ENCODE results near the gene BFAR.
"Not testable (repeated sequence)": the region's sequence is repeated elsewhere in the genome, so short reads cannot be mapped to it uniquely, and the experiment has no call there.

Gene BFAR

DNA sequence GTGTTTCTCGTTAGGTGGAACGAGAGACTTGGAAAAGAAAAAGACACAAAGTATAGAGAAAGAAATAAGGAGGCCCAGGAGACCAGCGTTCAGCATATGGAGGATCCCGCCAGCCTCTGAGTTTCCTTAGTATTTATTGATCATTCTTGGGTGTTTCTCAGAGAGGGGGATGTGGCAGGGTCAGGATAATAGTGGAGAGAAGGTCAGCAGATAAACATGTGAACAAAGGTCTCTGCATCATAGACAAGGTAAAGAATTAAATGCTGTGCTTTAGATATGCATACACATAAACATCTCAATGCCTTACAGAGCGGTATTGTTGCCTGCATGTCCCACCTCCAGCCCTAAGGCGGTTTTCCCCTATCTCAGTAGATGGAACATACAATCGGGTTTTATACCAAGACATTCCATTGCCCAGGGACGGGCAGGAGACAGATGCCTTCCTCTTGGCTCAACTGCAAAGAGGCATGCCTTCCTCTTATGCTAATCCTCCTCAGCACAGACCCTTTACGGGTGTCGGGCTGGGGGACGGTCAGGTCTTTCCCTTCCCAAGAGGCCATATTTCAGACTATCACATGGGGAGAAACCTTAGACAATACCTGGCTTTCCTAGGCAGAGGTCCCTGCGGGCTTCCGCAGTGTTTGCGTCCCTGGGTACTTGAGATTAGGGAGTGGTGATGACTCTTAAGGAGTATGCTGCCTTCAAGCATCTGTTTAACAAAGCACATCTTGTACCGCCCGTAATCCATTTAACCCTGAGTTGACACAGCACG is 3.6 kb downstream of the BFAR start:
- DNase-seq = peak in 1 of 3 experiments; percentile 32

DNA sequence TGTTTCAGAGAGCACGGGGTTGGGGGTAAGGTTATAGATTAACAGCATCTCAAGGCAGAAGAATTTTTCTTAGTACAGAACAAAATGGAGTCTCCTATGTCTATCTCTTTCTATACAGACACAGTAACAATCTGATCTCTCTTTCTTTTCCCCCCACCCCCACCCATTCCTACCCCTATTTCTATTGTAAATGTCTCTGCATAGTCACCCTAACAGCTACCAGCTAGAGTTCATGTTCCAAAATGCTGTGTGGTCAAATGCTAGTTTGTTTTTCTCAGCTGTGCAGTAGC is 4.1 kb downstream of the BFAR start:
- not testable (repeated sequence) for DNase-seq

DNA sequence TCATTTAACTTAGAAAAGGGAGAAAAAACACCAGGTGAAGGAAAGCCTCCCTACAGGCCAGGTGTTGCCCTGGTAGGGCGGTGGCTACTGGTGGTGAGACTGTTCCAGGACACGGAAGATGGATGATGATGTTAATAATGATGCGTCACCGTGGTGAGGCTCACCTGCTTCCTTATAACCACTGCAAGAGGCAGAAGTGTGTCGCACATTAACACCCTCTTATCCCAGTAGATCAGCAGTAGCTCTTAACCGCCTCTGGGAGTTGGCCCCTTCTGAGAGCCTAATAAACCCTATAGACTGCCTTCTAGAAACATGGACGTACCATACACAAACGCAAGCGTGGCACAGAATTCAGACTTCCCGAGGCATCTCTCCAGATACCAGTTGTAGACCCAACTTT is 7.8 kb downstream of the BFAR start:
- DNase-seq = peak; percentile 12 to 57 (median 38)

DNA sequence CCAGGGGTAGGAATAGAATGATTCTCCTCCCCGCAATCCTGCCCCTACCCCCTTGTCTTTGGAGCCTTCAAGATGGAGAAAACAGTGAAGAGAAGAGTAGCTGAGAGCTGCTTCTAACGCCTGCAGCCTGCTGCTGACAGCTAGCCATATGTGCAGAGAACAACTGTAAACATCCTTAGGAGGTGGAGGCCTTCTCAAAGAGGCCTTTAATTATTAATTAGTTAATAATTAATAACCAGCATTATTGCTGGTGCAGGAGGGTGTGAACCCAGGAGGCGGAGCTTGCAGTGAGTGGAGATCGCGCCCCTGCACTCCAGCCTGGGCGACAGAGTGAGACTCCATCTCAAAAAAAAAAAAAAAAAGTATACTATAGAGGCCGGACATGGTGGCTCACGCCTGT is 8.5 kb downstream of the BFAR start:
- DNase-seq = no peak

DNA sequence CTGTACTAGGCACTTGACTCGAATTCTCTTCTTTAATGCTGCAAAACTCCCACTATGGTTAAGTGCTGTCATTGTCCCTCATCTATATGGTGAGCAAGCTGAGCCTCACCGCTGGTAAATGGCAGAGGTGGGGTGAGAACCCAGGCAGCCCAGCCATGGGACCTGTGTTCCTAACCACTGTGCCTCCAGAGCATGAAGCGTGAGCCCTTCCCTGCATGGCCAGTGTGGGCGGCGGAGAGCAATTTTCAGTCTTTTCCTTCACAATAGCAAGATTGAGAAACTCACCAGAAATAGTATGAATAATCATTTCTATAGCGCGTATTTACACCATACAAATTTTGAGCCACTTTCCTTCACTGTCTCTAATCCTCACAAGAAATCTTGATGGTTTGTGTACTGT is 9.2 kb downstream of the BFAR start:
- no peak for DNase-seq

DNA sequence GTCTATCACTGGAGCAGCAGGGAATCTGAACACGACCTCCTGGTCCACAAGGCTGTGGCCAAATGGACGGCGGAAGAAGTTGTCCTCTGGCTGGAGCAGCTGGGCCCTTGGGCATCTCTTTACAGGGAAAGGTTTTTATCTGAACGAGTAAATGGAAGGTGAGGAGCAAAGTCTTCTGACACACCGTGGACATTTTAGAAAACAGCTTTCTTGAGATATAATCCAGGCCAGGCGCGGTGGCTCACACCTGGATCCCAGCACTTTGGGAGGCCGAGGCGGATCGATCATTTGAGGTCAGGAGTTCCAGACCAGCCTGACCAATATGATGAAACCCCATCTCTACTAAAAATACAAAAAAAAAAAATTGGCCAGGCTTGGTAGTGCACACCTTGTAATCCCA is 17.1 kb downstream of the BFAR start:
- no peak for DNase-seq

DNA sequence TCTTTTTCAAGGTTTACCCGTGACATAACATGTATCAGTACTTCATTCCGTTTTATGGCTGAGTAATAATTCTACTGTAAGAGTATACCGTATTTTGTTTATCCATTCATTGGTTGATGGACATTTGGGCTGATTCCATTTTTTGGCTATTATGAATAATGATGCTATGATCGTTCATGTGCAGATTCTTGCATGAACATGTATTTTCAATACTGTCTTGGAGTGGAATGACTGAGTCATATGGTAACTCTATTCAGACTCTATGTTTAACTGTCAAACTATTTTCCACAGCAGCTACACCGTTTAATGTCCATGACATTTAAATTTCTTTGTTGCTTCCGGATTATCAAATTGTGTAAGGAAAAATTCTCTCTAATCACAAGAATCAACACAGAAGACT is 17.9 kb downstream of the BFAR start:
- no peak for DNase-seq

- DNase-seq = no peak
These were observed 20.0 kb downstream of the BFAR start for GRCh38 chr16:14652726-14653125.

- no peak for DNase-seq
These were observed 25.3 kb downstream of the BFAR start for GRCh38 chr16:14658063-14658462.

DNA sequence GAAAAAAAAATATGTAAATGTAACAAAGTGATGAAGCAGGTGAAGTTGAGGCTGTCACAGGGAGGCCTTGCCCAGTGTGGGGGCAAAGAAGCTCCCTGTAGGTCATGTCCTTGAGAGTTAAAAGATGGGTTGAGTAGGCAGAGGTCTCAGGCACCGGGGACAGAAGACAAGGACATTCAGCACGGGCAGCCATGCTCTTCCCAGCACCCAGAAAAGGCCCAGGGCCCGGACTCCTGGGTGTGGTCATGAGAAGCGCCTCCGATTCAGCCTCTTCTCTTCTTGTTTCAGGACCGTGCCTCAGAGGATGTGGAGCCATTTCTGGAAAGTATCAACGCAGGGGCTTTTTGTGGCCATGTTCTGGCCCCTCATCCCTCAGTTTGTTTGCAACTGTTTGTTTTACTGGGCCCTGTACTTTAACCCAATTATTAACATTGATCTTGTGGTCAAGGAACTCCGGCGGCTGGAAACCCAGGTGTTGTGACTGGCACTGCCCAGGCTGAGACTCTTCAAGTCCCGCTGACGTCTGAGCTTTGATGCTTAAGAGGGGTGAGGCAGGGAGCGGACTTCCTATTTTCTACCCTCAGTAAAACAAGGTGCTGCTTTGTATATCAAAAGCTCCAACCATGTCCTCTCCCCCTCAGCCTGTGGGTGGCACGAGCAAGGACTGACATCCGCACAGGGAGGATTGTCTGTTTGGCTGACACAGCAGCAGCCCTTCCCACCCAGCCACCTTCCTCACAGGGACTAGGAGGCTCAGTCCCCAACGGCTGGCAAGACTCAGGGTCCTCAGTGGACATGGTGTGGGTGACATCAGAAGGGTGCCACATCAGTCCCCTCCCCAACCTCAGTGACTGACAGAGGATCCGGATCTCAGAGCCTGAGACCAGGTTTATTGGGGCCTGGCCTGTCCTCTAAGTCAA is 34.9 kb downstream of the BFAR start:
- no peak for DNase-seq

GRCh38 chr16:14668556-14669223 is 35.9 kb downstream of the BFAR start:
- DNase-seq = no peak

DNA sequence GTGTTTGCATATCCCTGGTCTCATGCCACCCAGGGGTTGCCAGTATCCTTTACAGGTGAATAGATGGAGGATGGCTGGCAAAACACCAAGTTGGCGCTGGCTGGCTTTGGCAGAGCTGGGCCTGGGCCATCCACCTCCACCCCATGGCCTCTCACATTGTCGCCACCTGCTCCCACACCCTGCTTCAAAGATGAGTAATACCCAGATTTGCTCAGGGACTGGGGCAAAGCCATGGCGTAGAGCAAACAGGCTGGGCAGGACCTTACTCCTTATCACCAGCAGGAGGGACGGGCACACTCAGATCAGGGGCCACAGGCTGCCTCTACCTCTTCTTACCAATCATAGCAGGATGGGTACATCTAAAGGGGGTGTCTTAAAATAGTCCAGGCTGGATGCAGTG is 37.0 kb downstream of the BFAR start:
- peak in 1 of 3 experiments; percentile 6 for DNase-seq

DNA sequence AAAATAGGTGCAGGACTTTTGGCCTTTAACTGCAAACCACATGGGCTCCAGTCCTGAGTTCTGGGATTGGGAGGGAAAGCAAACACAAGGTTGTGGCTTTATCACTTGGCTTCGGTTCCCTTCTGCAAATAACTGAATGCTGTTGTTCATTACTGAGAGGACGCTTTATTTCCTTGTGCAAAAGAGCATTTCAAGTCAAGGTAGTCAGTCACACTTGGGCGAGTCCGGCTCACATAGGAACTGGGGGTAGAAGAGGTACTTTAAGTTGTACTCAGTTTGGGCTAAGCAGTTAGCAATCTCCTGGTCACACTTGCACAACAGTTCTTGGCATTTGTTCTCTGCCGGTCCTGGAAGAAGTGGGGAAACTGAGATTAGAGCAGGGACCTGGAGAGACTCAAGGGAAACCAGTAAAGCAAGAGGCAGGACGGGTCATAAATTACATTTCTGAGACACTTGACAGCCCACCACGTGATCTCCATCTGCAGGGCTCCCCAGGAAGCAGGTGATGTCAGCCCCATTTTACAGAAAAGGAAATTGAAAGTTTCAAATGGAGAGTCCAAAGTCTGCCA is 39.7 kb downstream of the BFAR start:
- DNase-seq = peak in 1 of 3 experiments; percentile 11

DNA sequence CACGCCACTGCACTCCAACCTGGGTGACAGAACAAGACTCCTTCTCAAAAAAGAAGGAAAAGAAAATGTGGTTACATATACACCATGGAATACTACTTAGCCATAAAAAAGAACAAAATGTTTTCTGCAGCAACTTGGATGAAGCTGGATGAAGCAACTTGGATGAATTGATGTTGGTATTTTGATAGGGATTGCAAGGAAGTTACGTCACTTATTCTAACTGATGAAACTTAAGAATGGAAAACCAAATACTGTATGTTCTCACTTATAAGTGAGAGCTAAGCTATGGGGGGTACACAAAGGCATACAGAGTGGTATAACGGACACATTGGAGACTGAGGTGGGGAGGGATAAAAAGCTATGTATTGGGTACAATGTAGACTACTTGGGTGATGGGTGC is 43.9 kb downstream of the BFAR start:
- no peak for DNase-seq

- DNase-seq = no peak
These were observed 44.9 kb downstream of the BFAR start for GRCh38 chr16:14677627-14678026.

DNA sequence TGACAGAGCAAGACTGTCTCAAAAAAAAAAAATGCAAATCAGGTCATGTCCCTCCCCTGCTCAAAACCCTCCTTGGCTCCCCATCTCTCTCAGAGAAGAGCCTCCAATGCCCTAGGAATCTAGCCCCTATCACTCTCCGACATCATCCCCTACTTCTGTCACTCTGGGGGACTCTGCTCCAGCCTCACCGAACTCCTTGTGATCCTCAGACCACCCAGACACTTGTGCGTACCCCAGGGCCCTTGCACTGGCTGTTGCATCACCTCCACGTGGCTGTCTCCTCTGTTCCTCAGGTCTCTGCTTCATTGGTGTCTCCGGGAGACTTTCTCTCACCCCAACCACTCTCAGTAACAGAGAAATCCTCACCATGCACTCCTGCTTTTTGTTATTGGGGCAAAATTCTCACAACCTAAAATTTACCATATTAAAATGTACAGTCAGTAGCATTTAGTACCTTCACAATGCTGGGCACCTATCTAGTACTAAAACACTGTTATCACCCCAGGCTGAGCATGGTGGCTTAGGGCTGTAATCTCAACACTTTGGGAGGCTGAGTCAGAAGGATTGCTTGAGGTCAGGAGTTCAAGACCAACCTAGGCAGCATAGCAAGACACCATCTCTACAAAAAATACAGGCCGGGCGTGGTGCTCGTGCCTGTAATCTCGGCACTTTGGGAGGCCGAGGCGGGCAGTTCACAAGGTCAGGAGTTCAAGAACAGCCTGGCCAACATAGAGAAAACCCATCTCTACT is 46.2 kb downstream of the BFAR start:
- DNase-seq = no peak

DNA sequence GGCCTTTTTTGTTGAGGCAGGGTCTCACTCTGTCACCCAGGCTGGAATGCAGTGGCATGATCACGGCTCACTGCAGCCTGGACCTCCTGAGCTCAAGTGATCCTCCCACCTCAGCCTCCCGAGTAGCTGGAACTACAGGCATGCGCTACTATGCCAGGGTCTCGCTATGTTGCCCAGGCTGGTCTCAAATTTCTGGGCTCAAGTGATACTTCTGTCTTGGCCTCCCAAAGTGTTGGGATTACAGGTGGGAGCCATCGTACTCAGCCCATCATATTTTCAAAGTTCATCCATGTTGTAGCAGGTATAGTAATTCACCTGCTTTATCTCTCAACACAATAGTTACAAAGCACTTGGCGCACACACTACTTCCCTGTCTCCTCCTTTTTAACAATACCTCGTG is 47.6 kb downstream of the BFAR start:
- not testable (repeated sequence) for DNase-seq

DNA sequence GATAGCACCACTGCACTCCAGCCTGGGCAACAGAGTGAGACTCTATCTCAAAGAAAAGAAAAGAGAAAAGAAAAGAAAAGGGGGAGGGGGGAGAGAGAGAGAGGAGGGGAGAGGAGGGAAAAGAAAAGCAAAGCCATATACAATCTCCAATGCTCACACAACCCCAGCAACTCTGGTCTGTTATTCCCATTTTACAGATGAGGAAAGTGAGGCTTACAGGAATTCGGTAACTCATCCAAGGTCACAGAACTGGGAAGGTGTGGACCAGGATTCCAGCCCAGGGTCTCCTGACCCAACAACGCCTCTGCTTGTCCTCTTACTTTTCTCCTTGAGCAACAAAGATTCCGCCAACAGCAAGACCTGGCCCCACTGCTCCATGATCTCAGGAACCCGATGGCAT is 48.4 kb downstream of the BFAR start:
- DNase-seq = no peak

DNA sequence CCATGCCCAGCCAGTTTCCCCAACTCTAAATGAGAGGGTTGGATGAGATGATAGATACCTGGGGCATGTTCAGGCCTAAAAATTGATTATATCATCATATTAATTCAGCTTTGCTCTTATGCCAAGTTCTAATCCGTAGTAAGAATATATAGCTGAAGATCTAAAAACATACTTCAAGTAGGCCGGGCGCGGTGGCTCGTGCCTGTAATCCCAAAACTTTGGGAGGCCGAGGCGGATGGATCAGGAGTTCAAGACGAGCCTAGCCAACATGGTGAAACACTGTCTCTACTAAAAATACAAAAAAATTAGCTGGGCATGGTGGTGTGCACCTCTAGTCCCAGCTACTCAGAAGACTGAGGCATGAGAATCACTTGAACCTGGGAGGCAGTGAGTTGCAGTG is 49.4 kb downstream of the BFAR start:
- no peak for DNase-seq

- not testable (repeated sequence) for DNase-seq
These were observed 53.4 kb downstream of the BFAR start for GRCh38 chr16:14685870-14686793.

DNA sequence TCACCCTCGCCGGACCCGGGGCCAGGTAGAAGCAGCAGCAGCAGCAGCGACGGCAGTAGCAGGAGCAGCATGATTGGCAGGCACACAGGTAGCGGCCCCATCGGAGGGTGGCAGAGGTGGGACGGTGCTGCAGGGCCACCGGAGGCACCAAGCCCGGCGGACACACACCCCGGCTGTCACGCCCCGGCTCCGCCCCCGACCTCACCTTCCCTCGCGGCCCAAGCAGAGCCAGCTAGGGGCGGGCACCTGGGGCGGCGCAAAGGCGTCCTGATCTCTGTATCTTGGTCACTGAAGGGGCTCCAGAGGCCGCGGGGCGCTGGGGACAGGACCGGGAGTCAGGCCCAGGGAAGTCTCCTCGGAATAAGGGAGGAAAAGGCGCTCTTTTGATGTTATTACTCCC is 61.4 kb downstream of the BFAR start, which contains the start of gene PLA2G10:
PLA2G10 (minus strand) TSS at position 180 of the 400 bp plus-strand sequence; CDS start at position 101, 79 bp downstream.
- not testable (repeated sequence) for DNase-seq
